Measurements from ENCODE around the gene SIRT5. TPM values are rescaled to one million over a fixed set of nuclear protein-coding genes. Genes with fewer than 3 reads are reported as not detected.

SIRT5 gene
- total RNA-seq, 6 experiments from 2014 or later = 9.3 to 28.3 (median 15.5) TPM

- ATAC-seq (peak in 2 of 4 donors; percentile 26 to 50), DNase-seq (no peak)
- WGBS (ENCODE audit: insufficient coverage, low coverage, low lambda C conversion rate, missing lambda C conversion rate) = 65% methylated on average over 4 of the region's 4 CpGs
- Histone ChIP-seq H3K4me1 (no peaks in the 10 kb centered on the region), H3K4me3 (no peak overlapping the region), H3K36me3 (peaks cover 0 to 17% (median 4%) of the 10 kb centered on the region in 4 donors), H3K27ac (no peak overlapping the region), H3K27me3 (no peaks in the 10 kb centered on the region), H3K9me3 (no peaks in the 10 kb centered on the region)
- TF ChIP-seq CTCF (IDR thresholded peaks at IDR 0.05) = no peak
- TF ChIP-seq POLR2A (IDR thresholded peaks at IDR 0.05) = no peak
- intact Hi-C loops (cut with DNase I) = no loop called here
Observed at GRCh38 chr6:13635948-13636658, 61.7 kb downstream of the SIRT5 start.

- peaks cover 0 to 14% (median 3%) of the 10 kb centered on the region in 4 donors for H3K36me3 ChIP-seq
- ATAC-seq (no peak), DNase-seq (no peak)
- no peak overlapping the region for H3K4me3 ChIP-seq
- no peaks in the 10 kb centered on the region for H3K9me3 ChIP-seq
- no peak overlapping the region for H3K27ac ChIP-seq
- no peaks in the 10 kb centered on the region for H3K4me1 ChIP-seq
- H3K27me3 ChIP-seq = no peaks in the 10 kb centered on the region
- intact Hi-C loops (cut with DNase I) = no loop called here
- 86% methylated on average over 1 of the region's 1 CpG for WGBS (ENCODE audit: insufficient coverage, low coverage, low lambda C conversion rate, missing lambda C conversion rate)
- no peak for TF ChIP-seq POLR2A (IDR thresholded peaks at IDR 0.05)
- no peak for TF ChIP-seq CTCF (IDR thresholded peaks at IDR 0.05)
Observed at GRCh38 chr6:13638014-13638413, 63.6 kb downstream of the SIRT5 start.

GRCh38 chr6:13638626-13639025 lies 64.2 kb downstream of the SIRT5 start:
- intact Hi-C loops (cut with DNase I) = no loop called here
- Histone ChIP-seq H3K4me1 (no peaks in the 10 kb centered on the region), H3K36me3 (peaks cover 0 to 14% (median 3%) of the 10 kb centered on the region in 4 donors), H3K27ac (no peak overlapping the region), H3K4me3 (no peak overlapping the region), H3K27me3 (no peaks in the 10 kb centered on the region), H3K9me3 (no peaks in the 10 kb centered on the region)
- ATAC-seq = no peak
- 66% methylated on average over 4 of the region's 4 CpGs for WGBS (ENCODE audit: insufficient coverage, low coverage, low lambda C conversion rate, missing lambda C conversion rate)
- TF ChIP-seq POLR2A (IDR thresholded peaks at IDR 0.05) (no peak), CTCF (IDR thresholded peaks at IDR 0.05) (no peak)
- DNase-seq = no peak

GRCh38 chr6:13641315-13641714 lies 66.9 kb downstream of the SIRT5 start:
- WGBS (ENCODE audit: insufficient coverage, low coverage, low lambda C conversion rate, missing lambda C conversion rate) = 61% methylated on average over 5 of the region's 5 CpGs
- Histone ChIP-seq H3K4me3 (no peak overlapping the region), H3K4me1 (no peaks in the 10 kb centered on the region), H3K9me3 (no peaks in the 10 kb centered on the region), H3K36me3 (peaks cover 0 to 14% (median 3%) of the 10 kb centered on the region in 4 donors), H3K27me3 (no peaks in the 10 kb centered on the region), H3K27ac (no peak overlapping the region)
- intact Hi-C loops (cut with DNase I) = no loop called here
- no peak for TF ChIP-seq CTCF (IDR thresholded peaks at IDR 0.05)
- no peak for TF ChIP-seq POLR2A (IDR thresholded peaks at IDR 0.05)
- ATAC-seq (no peak), DNase-seq (no peak)
